ENCODE results near the gene KLHDC10.
"Not testable (repeated sequence)": the region's sequence is repeated elsewhere in the genome, so short reads cannot be mapped to it uniquely, and the experiment has no call there.

KLHDC10 gene, protein sequence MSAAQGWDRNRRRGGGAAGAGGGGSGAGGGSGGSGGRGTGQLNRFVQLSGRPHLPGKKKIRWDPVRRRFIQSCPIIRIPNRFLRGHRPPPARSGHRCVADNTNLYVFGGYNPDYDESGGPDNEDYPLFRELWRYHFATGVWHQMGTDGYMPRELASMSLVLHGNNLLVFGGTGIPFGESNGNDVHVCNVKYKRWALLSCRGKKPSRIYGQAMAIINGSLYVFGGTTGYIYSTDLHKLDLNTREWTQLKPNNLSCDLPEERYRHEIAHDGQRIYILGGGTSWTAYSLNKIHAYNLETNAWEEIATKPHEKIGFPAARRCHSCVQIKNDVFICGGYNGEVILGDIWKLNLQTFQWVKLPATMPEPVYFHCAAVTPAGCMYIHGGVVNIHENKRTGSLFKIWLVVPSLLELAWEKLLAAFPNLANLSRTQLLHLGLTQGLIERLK

DNA sequence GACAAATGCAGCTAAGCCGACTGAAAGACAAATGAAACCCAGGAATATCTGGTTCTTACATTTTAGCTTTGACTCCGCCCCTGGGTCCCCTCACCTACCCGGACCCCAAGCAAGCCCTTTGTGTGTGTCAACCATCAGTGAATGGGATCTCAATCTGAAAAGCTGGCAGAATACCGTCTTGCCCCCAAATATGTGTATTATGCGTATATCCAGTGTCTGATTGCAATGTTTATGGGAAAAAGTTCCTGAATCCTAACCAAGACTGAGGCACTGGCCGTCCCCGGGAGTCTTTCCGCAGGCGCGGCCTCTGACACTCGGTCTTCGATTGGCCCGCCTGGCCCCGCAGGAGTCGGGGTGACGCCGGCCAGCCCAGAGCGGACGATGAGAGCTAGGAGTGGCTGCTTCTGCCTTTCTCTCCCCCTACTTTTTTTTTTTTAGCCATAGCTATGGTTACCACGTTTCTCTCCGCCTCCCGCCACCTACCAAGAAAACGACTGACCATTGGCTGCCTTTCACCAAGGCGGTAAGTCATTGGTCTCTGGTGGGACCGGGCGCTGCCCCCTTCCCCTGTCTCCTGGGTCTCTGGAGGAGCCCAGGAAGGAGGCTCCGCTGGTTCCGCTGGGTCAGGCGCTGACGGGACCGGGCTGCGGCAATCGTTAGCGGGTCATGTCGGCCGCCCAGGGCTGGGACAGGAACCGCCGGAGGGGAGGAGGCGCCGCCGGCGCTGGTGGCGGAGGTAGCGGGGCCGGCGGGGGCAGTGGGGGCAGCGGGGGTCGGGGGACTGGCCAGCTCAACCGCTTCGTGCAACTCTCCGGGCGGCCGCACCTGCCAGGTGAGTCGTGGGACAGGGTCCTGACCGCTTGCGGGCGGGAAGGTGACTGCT is at the start of gene KLHDC10:
TSS of gene KLHDC10 (plus strand) at position 557 of the 883 bp plus-strand sequence. CDS start at position 667, 110 bp downstream.
- peak; percentile 99 for DNase-seq (ENCODE audit: low read depth)

DNA sequence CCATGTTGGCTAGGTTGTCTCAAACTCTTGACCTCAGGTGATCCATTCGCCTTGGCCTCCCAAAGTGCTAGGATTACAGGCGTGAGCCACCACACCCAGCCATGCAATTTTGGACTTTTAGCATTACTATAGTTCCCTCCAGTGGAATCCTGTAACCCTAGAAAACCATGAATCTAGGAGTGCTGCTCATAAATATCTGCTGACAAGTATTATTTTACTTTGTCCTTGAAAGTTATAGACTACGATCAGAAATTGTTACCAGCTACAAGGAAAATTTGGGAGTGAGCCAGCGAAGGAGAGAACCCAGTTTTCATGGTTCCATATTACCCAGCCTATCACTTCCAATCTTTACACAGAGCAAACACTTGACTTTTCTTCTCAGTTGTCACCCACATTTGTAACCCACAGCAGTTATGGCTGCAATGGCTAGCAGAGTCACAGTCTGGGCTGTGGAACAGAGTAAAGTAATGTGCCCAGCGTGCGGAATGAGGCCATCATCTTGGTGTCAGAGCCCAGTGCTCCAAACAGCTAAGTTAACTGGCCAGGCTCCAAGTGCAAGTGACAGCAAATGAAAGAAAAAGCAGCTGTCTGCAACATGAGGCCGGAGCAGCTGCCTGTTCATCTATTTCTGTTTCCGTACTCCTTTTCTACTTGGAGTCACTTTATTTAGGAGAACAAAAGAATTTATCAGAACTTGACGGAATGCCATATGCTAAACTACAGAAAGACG is 49.1 kb upstream of the KLHDC10 start:
- DNase-seq (ENCODE audit: low read depth) = no peak

GRCh38 chr7:130022115-130022514 is 48.2 kb upstream of the KLHDC10 start:
- DNase-seq (ENCODE audit: low read depth) = no peak

DNA sequence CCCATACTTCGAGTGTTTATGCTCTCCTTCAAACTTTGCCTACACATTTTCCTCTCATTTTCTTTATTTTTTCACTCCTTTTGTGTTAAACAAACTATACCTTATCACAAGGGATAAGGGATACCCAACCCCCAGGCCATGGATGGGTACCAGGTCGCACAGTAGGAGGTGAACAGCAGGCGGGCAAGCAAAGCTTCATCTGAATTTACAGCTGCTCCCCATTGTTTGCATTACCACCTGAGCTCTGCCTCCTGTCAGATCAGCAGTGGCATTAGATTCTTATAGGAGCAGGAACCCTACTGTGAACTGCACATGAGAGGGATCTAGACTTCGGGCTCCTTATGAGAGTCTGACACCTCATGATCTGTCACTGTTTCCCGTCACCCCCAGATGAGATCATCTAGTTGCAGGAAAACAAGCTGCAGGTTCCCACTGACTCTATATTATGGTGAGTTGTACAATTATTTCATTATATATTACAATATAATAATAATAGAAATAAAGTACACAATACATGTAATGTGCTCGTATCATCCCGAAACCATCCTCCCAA is 47.6 kb upstream of the KLHDC10 start:
- no peak for DNase-seq (ENCODE audit: low read depth)

- DNase-seq (ENCODE audit: low read depth) = no peak
Observed at GRCh38 chr7:130024390-130024789, 45.9 kb upstream of the KLHDC10 start.

DNA sequence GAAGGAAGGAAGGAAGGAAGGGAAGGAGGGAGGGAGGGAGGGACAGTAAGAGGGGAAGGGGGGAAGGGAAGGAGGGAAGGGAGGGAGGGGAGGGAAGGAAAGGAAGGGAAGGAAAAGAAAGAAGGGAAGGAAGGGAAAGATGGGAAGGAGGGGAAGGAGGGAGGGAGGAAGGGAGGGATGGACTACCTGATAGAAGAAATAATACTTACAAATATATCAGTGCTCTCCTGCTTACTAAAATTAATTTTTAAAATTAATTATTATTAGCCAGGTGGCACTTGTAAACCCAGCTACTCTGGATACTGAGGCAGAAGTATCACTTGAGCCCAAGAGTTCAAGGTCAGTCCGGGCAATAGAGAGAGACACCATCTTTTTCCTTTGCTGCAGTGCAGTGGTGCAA is 37.6 kb upstream of the KLHDC10 start:
- no peak for DNase-seq (ENCODE audit: low read depth)

- DNase-seq (ENCODE audit: low read depth) = no peak
Observed at GRCh38 chr7:130037703-130038102, 32.6 kb upstream of the KLHDC10 start.

DNA sequence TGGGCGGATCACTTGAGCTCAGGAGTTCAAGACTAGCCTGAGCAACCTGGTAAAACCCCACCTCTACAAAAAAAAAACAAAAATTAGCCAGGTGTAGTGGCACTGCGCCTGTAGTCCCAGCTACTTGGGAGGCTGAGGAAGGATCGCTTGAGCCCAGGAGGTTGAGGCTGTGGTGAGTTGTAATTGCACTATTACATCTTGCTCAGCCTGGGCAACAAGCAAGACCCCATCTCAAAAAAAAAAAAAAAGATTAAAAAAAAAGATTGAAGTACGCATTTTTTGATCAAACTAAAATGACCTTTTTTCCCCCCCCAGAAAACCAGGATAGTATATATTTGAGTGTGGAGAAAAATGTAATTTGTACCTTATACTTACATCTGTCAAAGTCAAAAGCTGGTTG is 29.8 kb upstream of the KLHDC10 start:
- DNase-seq (ENCODE audit: low read depth) = no peak

- no peak for DNase-seq (ENCODE audit: low read depth)
Observed at GRCh38 chr7:130047831-130048230, 22.5 kb upstream of the KLHDC10 start.

DNA sequence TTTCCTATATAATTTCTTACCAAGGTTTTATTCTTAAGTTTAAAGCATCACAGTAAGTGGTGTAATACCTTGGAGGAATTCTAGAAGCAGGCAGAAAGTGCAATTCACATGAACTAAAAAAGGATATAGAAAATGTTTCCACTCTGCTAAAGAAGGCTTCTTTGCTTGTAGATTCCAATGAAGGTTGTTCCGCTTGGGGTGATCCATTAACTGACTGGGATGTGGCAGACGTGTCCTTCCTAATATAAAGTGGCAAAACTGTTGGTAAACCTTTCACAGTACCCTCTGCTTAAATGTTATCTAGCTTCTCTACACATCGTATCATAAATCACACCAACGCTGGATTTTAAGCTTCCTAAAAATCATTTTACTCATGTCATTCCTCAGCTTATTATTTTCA is 21.4 kb upstream of the KLHDC10 start:
- DNase-seq (ENCODE audit: low read depth) = no peak

DNA sequence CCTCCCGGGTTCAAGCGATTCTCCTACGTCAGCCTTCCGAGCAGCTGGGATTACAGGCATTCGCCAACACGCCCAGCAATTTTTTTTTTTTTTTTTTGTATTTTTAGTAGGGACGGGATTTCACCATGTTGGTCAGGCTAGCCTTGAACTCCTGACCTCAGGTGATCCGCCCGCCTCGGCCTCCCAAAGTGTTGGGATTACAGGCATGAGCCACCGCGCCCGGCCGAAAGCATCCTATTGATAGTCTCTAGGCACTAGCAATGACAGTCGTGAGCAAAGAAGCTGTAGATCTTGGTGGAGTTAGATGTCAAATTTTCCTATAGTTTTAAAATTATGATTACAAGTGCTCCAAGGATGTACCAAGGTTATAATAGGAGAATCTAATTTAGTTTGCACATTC is 18.1 kb upstream of the KLHDC10 start:
- DNase-seq (ENCODE audit: low read depth) = not testable (repeated sequence)

DNA sequence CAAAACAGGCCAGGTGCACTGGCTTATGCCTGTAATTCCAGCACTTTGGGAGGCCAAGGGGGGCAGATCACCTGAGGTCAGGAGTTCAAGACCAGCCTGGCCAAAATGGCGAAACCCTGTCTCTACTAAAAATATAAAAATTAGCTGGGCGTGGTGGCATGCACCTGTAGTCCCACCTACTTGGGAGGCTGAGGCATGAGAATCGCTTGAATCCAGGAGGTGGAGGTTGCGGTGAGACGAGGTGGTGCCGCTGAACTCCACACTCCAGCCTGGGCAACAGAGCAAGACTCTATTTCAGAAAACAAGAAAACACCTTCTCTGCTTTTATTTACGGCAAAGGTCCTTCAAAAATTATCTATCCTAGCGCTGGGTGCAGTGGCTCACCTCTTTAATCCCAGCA is 15.1 kb upstream of the KLHDC10 start:
- not testable (repeated sequence) for DNase-seq (ENCODE audit: low read depth)

DNA sequence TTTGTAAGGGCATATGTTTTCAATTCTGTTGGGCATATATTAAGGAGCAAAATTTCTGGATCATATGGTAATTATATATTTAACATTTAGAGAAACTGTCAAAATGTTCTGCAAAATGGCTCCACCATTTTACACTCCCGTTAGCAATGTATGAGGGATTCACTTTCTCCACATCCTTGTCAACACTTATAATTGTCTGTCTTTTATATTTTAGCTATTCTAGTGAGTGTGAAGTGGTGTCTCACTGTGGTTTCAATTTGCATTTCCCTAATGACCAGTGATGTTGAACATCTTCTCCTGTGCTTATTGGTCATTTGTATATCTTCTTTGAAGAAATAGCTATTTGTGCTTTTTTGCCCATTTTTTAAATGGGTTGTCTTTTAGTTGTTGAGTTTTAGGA is 8.1 kb upstream of the KLHDC10 start:
- DNase-seq (ENCODE audit: low read depth) = no peak

DNA sequence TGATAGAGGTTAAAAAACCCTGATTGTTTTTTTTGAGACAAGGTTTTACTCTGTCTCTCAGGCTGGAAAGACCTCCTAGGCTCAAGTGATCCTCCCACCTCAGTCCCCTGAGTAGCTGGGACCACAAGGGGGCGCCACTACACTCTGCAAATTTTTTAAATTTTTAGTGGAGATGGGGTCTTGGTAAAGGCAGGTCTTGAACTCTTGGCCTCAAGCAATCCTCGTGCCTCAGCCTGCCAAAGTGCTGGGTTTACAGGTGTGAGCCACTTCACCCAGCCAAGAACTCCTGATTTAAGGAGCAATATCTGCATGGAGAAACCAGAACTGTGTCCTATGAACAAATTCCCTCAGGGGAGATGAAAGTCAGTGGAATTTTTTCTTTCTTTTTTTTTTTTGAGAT is 7.3 kb upstream of the KLHDC10 start:
- DNase-seq (ENCODE audit: low read depth) = peak; percentile 5

DNA sequence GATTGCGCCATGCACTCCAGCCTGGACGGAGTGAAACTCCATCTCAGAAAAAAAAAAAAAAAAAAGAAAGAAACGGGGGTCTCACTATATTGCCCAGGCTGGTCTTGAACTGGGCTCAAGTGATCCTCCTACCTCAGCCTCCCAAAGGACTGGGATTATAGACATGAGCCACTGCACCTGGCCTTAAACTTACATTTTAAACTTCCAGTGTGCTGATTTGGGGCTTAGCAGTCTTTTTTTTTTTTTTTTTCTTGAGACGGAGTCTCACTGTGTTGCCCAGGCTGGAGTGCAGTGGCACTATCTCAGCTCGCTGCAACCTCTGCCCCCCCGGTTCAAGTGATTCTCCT is 5.8 kb upstream of the KLHDC10 start:
- DNase-seq (ENCODE audit: low read depth) = not testable (repeated sequence)

DNA sequence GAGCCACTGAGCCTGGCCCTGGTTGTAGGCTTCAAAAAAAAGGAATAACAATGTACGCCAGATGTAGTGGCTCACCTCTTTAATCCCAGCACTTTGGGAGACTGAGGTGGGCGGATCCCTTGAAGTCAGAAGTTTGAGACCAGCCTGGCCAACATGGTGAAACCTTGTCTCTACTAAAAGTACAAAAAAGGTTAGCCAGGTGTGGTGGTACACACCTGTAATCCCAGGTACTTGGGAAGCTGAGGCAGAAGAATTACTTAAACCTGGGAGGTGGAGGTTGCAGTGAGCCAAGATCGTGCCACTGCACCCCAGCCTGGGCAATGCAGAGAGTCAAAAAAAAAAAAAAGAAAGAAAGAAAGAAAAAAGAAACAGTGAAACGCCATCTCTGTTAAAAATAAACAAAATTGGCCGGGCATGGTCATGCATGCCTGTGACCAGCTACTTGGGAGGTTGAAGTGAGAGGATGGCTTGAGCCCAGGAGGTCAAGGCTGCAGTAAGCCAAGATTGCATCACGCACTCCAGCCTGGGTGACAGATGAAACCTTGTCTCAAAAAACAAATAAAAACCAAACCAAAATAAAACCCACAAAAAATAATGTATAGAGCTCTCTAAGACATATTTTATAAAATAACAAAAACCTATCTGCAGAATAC is 4.7 kb upstream of the KLHDC10 start:
- peak; percentile 81 for DNase-seq (ENCODE audit: low read depth)

DNA sequence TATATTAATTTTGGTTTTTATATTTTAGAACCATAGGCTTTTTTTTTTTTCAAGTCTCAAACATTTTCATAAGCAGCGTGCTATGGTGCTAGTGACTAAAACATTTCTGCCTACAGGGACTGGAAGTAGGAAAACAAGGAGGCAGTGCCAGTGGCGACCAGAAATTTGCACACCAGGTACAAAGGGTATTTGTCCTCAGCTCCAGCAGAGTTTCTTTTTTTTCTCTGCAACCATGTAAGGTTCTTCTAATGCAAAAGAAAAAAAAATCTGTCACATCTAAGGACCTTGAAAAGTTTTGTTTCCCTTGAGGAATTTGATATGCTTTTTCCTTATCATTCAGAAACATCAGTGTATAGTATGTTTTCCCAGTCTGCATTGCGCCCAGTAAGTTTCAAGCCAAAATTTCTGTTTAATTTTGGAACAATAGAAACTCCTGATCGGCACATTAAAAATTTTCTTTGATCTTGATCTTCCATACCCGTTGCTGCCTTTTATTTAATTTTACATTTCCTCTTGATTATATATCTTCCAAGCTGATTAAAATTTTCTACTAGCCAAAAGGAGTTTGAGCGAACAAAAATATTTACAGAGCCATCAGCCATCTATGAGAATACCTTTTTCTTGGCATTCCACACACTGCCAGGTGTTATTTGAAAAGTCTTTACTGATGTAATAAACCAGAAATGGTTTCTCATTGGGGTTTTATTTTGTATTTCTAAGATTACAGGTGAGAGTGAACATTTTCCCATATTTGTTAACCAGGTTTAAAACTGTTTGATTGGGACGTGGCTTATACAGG is 956 bp upstream of the KLHDC10 start:
- DNase-seq (ENCODE audit: low read depth) = no peak

- DNase-seq (ENCODE audit: low read depth) = no peak
Observed at GRCh38 chr7:130070861-130071622, 708 bp downstream of the KLHDC10 start.

DNA sequence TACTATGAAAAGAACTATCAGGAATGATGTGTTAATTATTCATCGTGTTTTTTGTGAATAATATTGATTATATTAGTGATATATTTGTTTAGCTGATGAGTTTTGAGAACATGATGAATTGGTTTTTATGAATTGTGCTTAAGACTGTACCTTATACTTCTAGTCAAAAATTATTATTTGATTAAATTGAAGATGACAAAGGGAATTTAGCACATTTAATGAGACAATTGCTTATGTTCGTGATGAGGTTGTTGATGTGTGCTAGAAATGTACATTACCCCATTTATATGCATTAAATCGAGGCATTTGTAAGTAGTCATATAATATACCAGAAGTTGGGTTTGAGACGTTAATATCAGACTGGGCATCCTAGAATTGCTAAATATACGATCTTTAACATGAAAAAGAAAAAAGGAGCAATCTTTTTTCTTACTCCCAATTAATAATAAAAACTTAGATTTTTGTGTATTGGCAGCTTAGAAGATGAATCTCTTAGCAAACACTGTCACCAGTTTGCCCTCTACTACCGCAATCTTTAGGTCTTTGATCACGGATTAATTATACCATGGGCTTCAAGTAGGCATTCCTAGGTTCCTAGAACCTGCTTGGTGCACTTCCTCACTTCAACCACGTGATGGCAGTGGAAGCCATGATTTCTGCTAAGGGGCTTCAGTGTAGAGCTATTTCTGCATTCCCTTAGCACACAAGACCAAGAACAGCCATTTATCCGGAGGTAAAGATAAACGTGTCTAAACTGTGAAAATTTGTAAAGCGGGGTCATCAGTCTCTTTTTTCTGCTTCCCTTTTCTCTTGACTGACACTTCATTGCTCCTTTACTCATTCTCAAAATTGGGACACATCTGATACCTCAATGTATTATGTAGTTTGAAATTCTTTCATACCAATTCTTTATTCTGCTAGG is 1.6 kb downstream of the KLHDC10 start:
- peak; percentile 75 for DNase-seq (ENCODE audit: low read depth)

Measured in fibroblast of gingiva (primary cell).